H1 (cell line): Measurements from ENCODE around the gene HMX1. TPM values are rescaled to one million over a fixed set of nuclear protein-coding genes. Genes with fewer than 3 reads are reported as not detected.

ENCODE experiments used
- CTCF ChIA-PET: fragments of 300-600 bp; sonication (Branson Sonifier 250); formaldehyde crosslinking; loops from one replicate; lab custom pipeline; 2021; ENCODE audit not compliant: partially characterized antibody; lab: Charles Lee
- POLR2A ChIA-PET: fragments of 300-600 bp; sonication (Branson Sonifier 250); formaldehyde crosslinking; loops from one replicate; lab custom pipeline; 2021; ENCODE audit warnings: inconsistent platforms; ENCODE audit not compliant: partially characterized antibody; lab: Charles Lee
- DNase-seq, 2 experiments: peaks; one replicate each; pipeline versions ENCODE4 v3.0.0 to v3.0.0-alpha.2; 2010 to 2022; ENCODE audit warnings: low spot score in 2 of 2, low read depth in 1 of 2, mixed read lengths in 1 of 2
- FAIRE-seq: peaks from 2 replicates; lab custom pipeline; 2011; peaks lifted over from hg19 to GRCh38; lab: Jason Lieb, UNC
- H2AFZ ChIP-seq: 2 replicates; pipeline ENCODE4 v1.8.1; 2012; ENCODE audit warnings: low read length, inconsistent platforms
- H2AK5ac ChIP-seq: 2 replicates; pipeline ENCODE4 v1.6.1; 2013; ENCODE audit warnings: low read depth, low read length
- H2BK120ac ChIP-seq: replicated peaks from 2 replicates; pipeline ENCODE3; 2013; ENCODE audit warnings: low read depth, low read length, inconsistent platforms
- H2BK12ac ChIP-seq: 2 replicates; pipeline ENCODE4 v1.6.1; 2013; ENCODE audit warnings: low read depth, low read length
- H2BK15ac ChIP-seq: 2 replicates; pipeline ENCODE4 v1.6.1; 2013; ENCODE audit warnings: low read length
- H2BK20ac ChIP-seq: 2 replicates; pipeline ENCODE4 v1.6.1; 2013; ENCODE audit warnings: low read length
- H2BK5ac ChIP-seq: 2 replicates; pipeline ENCODE4 v1.6.1; 2013; ENCODE audit warnings: low read depth, low read length
- H3K14ac ChIP-seq: 2 replicates; pipeline ENCODE4 v1.6.1; 2013; ENCODE audit warnings: inconsistent platforms; ENCODE audit not compliant: insufficient read length
- H3K18ac ChIP-seq: 2 replicates; pipeline ENCODE4 v1.6.1; 2013; ENCODE audit warnings: low read length; ENCODE audit errors: extremely low read depth
- H3K23ac ChIP-seq: 2 replicates; pipeline ENCODE4 v1.6.1; 2013; ENCODE audit warnings: inconsistent platforms; ENCODE audit not compliant: insufficient read length
- H3K23me2 ChIP-seq: 2 replicates; pipeline ENCODE4 v1.6.1; 2013; ENCODE audit warnings: low read depth, low read length
- H3K27ac ChIP-seq: 2 replicates; pipeline ENCODE4 v1.6.1; 2011; ENCODE audit warnings: low read depth, low read length, inconsistent platforms
- H3K27me3 ChIP-seq, 4 experiments: replicated peaks in 1 of 4; 1 replicate in 1 of 4; 2 replicates in 3 of 4; pipeline versions ENCODE4 v1.6.1 to v1.8.1; 2011 to 2013; ENCODE audit warnings: low read length in 3 of 4, mild to moderate bottlenecking in 3 of 4, inconsistent platforms in 2 of 4, mixed read lengths in 2 of 4, moderate library complexity in 1 of 4; ENCODE audit not compliant: control insufficient read depth in 3 of 4, insufficient read depth in 3 of 4; ENCODE audit errors: extremely low read depth in 1 of 4
- H3K36me3 ChIP-seq, 4 experiments: 2 replicates each; pipeline versions ENCODE4 v1.6.1 to v1.8.1; 2011 to 2013; ENCODE audit warnings: mild to moderate bottlenecking in 4 of 4, low read length in 3 of 4, moderate library complexity in 2 of 4, control low read depth in 1 of 4, inconsistent platforms in 1 of 4; ENCODE audit not compliant: insufficient read depth in 4 of 4, control insufficient read depth in 2 of 4
- H3K4ac ChIP-seq: replicated peaks from 2 replicates; pipeline ENCODE3; 2013; ENCODE audit warnings: low read length, low read depth, mixed read lengths, inconsistent platforms; ENCODE audit not compliant: insufficient read length
- H3K4me1 ChIP-seq, 4 experiments: replicated peaks in 1 of 4; 1 replicate in 1 of 4; 2 replicates in 3 of 4; pipeline versions ENCODE4 v1.6.1 to v1.8.1; 2011 to 2013; ENCODE audit warnings: low read length in 3 of 4, inconsistent platforms in 2 of 4, mixed read lengths in 1 of 4; ENCODE audit not compliant: insufficient read depth in 4 of 4, control insufficient read depth in 3 of 4
- H3K4me2 ChIP-seq, 2 experiments: 2 replicates each; pipeline versions ENCODE4 v1.6.1 to v1.8.1; 2011 to 2013; ENCODE audit warnings: low read depth in 2 of 2, low read length in 2 of 2, control low read depth in 1 of 2, inconsistent platforms in 1 of 2, mild to moderate bottlenecking in 1 of 2; ENCODE audit not compliant: insufficient read depth in 1 of 2
- H3K4me3 ChIP-seq, 4 experiments: fragments of 200-600, 300-600 bp in 1 of 4; sonication (generic), shearing (Covaris generic), sonication (Bioruptor Twin) in 1 of 4; 2 replicates each; pipeline versions ENCODE4 v1.5.1 to v1.8.1; 2011 to 2016; ENCODE audit warnings: low read length in 4 of 4, low read depth in 3 of 4, control low read depth in 2 of 4, inconsistent platforms in 2 of 4, mild to moderate bottlenecking in 2 of 4, mixed read lengths in 1 of 4, moderate library complexity in 1 of 4; ENCODE audit not compliant: insufficient read depth in 2 of 4; ENCODE audit errors: extremely low read depth in 1 of 4
- H3K56ac ChIP-seq: replicated peaks from 2 replicates; pipeline ENCODE3; 2013; ENCODE audit warnings: low read depth, mild to moderate bottlenecking, mixed read lengths, low read length, inconsistent platforms; ENCODE audit not compliant: insufficient read length
- H3K79me1 ChIP-seq: 2 replicates; pipeline ENCODE4 v1.6.1; 2013; ENCODE audit warnings: low read depth, low read length, control low read depth
- H3K79me2 ChIP-seq, 2 experiments: 2 replicates each; pipeline versions ENCODE4 v1.6.1 to v1.8.1; 2012 to 2013; ENCODE audit warnings: low read length in 2 of 2, mild to moderate bottlenecking in 2 of 2, inconsistent platforms in 1 of 2; ENCODE audit not compliant: insufficient read depth in 2 of 2, control insufficient read depth in 1 of 2
- H3K9ac ChIP-seq, 4 experiments: replicated peaks in 1 of 4; 1 replicate in 1 of 4; 2 replicates in 3 of 4; pipeline versions ENCODE4 v1.6.1 to v1.8.1; 2011 to 2013; ENCODE audit warnings: low read depth in 3 of 4, low read length in 3 of 4, control low read depth in 2 of 4, mild to moderate bottlenecking in 2 of 4, moderate library complexity in 2 of 4, inconsistent platforms in 1 of 4; ENCODE audit errors: extremely low read depth in 1 of 4
- H3K9me3 ChIP-seq, 2 experiments: 2 replicates each; pipeline versions ENCODE4 v1.6.1 to v1.8.1; 2012 to 2013; ENCODE audit warnings: mild to moderate bottlenecking in 2 of 2, moderate library complexity in 2 of 2, control low read depth in 1 of 2, inconsistent platforms in 1 of 2, low read depth in 1 of 2, low read length in 1 of 2, mixed read lengths in 1 of 2; ENCODE audit not compliant: insufficient read depth in 2 of 2
- H4K20me1 ChIP-seq, 2 experiments: replicated peaks in 1 of 2; 2 replicates each; pipeline versions ENCODE3 to v1.8.1; 2011 to 2013; ENCODE audit warnings: inconsistent platforms in 2 of 2, low read length in 2 of 2, mild to moderate bottlenecking in 1 of 2; ENCODE audit not compliant: insufficient read depth in 2 of 2, control insufficient read depth in 1 of 2
- H4K5ac ChIP-seq: 2 replicates; pipeline ENCODE4 v1.6.1; 2013; ENCODE audit warnings: low read length, low read depth, mixed read lengths, inconsistent platforms; ENCODE audit not compliant: insufficient read length
- H4K8ac ChIP-seq: 2 replicates; pipeline ENCODE4 v1.8.0; 2013; ENCODE audit warnings: mild to moderate bottlenecking, moderate library complexity, low read length, inconsistent platforms; ENCODE audit not compliant: insufficient read depth; ENCODE audit errors: extremely low read depth
- H4K91ac ChIP-seq: replicated peaks from 2 replicates; pipeline ENCODE3; 2013; ENCODE audit warnings: low read length, mixed read lengths, inconsistent platforms; ENCODE audit not compliant: insufficient read length
- E2F6 ChIP-seq: IDR thresholded peaks from 2 replicates; pipeline ENCODE4 v1.6.1; 2012; ENCODE audit warnings: inconsistent platforms
- KDM4A ChIP-seq: IDR thresholded peaks from one replicate; pipeline ENCODE4 v1.7.1; 2012; ENCODE audit warnings: low read depth, mild to moderate bottlenecking, moderate library complexity, low read length, inconsistent platforms; ENCODE audit not compliant: severe bottlenecking
- POLR2AphosphoS5 ChIP-seq: IDR thresholded peaks from 2 replicates; pipeline ENCODE4 v1.6.1; 2011; ENCODE audit warnings: low read depth, low read length
- RNF2 ChIP-seq: fragments of 200-900, 300-1000 bp; sonication (generic); IDR thresholded peaks from 2 replicates; pipeline ENCODE4 v1.7.1; 2016; ENCODE audit warnings: borderline replicate concordance, low read depth, mild to moderate bottlenecking, antibody characterized with exemption, low read length; ENCODE audit not compliant: poor library complexity, severe bottlenecking; ENCODE audit errors: missing control alignments
- SP1 ChIP-seq: IDR thresholded peaks from 2 replicates; pipeline ENCODE4 v1.6.1; 2011; ENCODE audit warnings: low read depth, low read length
- SUZ12 ChIP-seq: fragments of 200-600 bp; sonication (generic); IDR thresholded peaks from 2 replicates; pipeline ENCODE4 v1.6.1; 2012; ENCODE audit warnings: mild to moderate bottlenecking, inconsistent platforms, low read length, moderate library complexity, mixed read lengths
- TAF7 ChIP-seq: optimal IDR thresholded peaks from 2 replicates; pipeline ENCODE3; 2011; ENCODE audit warnings: low read depth, mild to moderate bottlenecking, inconsistent platforms, low read length, moderate library complexity, borderline replicate concordance
- WGBS, 2 experiments: shearing (Covaris generic) in 1 of 2; methylation state at CpG; one replicate each; pipeline versions ENCODE4 v1.1.6 to v1.1.7; 2013 to 2015; ENCODE audit warnings: low lambda C conversion rate in 2 of 2, mixed read lengths in 2 of 2, inconsistent platforms in 1 of 2, low coverage in 1 of 2, missing lambda C conversion rate in 1 of 2; ENCODE audit not compliant: insufficient replicate concordance in 2 of 2, insufficient coverage in 1 of 2, insufficient read length in 1 of 2; ENCODE audit errors: extremely low coverage in 1 of 2, missing lambda C conversion rate in 1 of 2; 5-methylcytosine and 5-hydroxymethylcytosine counted together
- long read RNA-seq, 2 experiments: library from RNA in 1 of 2; library from capped mRNA in 1 of 2; stranded (forward); transcript quantifications; one replicate each; pipeline ENCODE4 v2.0.0, GENCODE V29; 2021; ENCODE audit warnings: inconsistent platforms in 1 of 2
- polyA minus RNA-seq, 3 experiments: library from RNA; depleted of rRNA, polyadenylated mRNA; stranded (reverse); fragments of >200 nt; gene quantifications; 1 replicate in 2 of 3; 2 replicates in 1 of 3; pipeline ENCODE4 v1.2.3, GENCODE V29; 2011
- polyA plus RNA-seq, 7 experiments: library from polyadenylated mRNA; depleted of rRNA in 3 of 7; stranded (reverse) in 5 of 7; unstranded in 2 of 7; fragments of >200 nt in 5 of 7; fragments of 200-250 nt in 2 of 7; gene quantifications; 1 replicate in 5 of 7; 2 replicates in 1 of 7; 4 replicates in 1 of 7; pipeline versions ENCODE4 v1.2.1 to v1.2.3, GENCODE V29; 2011 to 2013; ENCODE audit warnings: missing spikeins in 2 of 7, mixed read lengths in 2 of 7
- total RNA-seq: library from RNA; stranded (reverse); fragmentation: NEBNext Ultra II Directional; extraction: Animal tissue kit (Norgen Biotek cat#: 25700); gene quantifications from 2 replicates; pipeline ENCODE4 v1.2.1, GENCODE V29; 2021

Gene HMX1
- 0.26 and 0.34 TPM in 2 replicates for total RNA-seq
- polyA plus RNA-seq (2011; rRNA removed), result 0.08 TPM in 1 of 2 replicates, not detected in the other
- polyA plus RNA-seq (2011; cell fraction: cytosol; rRNA removed), result 0.10 TPM
- polyA plus RNA-seq (2011; cell fraction: nucleus; rRNA removed), result 0.07 TPM
- not detected in 4 replicates for polyA plus RNA-seq (2012, experiment 1 of 2)
- not detected for polyA plus RNA-seq (2012, experiment 2 of 2)
- polyA plus RNA-seq (2013, experiment 1 of 2), result 0.18 TPM
- polyA plus RNA-seq (2013, experiment 2 of 2), result 0.06 TPM
- not detected in 2 replicates for polyA minus RNA-seq (2011; rRNA and poly(A)+ RNA removed)
- not detected for polyA minus RNA-seq (2011; cell fraction: cytosol; rRNA and poly(A)+ RNA removed)
- polyA minus RNA-seq (2011; cell fraction: nucleus; rRNA and poly(A)+ RNA removed), result not detected
- long read RNA-seq, experiment 1, result 0 reads
- long read RNA-seq, experiment 2, result 0 reads

- Histone ChIP-seq H3K4me3 (peak within 1 kb of the TSS in 3 of 4 experiments; percentile 16 to 52 (median 27); a peak in 5 of 8 replicates), H2AK5ac (no peak within 1 kb of the TSS), H3K9me3 (no peaks in the 10 kb centered on the region; a peak in 1 of 4 replicates), H2BK5ac (no peak within 1 kb of the TSS), H4K91ac (no peak within 1 kb of the TSS), H3K36me3 (peaks cover 0 to 24% (median 0%) of the 10 kb centered on the region in 4 experiments; a peak in 1 of 8 replicates), H3K79me2 (no peaks in the 10 kb centered on the region), H2BK15ac (no peak within 1 kb of the TSS), H3K27ac (no peak within 1 kb of the TSS), H4K5ac (no peak within 1 kb of the TSS), H3K23ac (no peak within 1 kb of the TSS), H2AFZ (no peak within 1 kb of the TSS), H2BK12ac (peak within 1 kb of the TSS; percentile 55; the same call in 1 of the 2 replicates), H2BK120ac (no peak within 1 kb of the TSS), H3K23me2 (peaks cover 2% of the 10 kb centered on the region), H2BK20ac (no peak within 1 kb of the TSS), H3K27me3 (peaks cover 97 to 99% (median 97%) of the 10 kb centered on the region in 4 experiments), H3K18ac (no peak within 1 kb of the TSS; the same call in 1 of the 2 replicates), H3K9ac (no peak within 1 kb of the TSS), H4K20me1 (peaks cover 31 to 40% of the 10 kb centered on the region in 2 experiments), H3K79me1 (no peaks in the 10 kb centered on the region), H3K56ac (no peak within 1 kb of the TSS), H3K14ac (no peak within 1 kb of the TSS), H4K8ac (peak within 1 kb of the TSS; percentile 23; the same call in 1 of the 2 replicates), H3K4me2 (peak within 1 kb of the TSS; percentile 65 to 66), H3K4ac (no peak within 1 kb of the TSS), H3K4me1 (peaks cover 0 to 19% (median 8%) of the 10 kb centered on the region in 4 experiments; a peak in 6 of 7 replicates)
- ChIA-PET CTCF (no interaction called here), POLR2A (no interaction called here)
- peak; percentile 62 for TF ChIP-seq SUZ12
- TF ChIP-seq RNF2, result no peak
- no peak for TF ChIP-seq TAF7
- no peak for TF ChIP-seq KDM4A
- TF ChIP-seq POLR2AphosphoS5, result no peak
- no peak for TF ChIP-seq SP1
- TF ChIP-seq E2F6, result no peak
- 3% methylated on average over 38 of the region's 134 CpGs; no CpG with 5 or more reads in 1 of the 2 experiments for WGBS, 2 experiments
- DNase-seq (peak in 1 of 2 experiments; percentile 85), FAIRE-seq (no peak)
Measured at GRCh38 chr4:8871417-8872401, at the start of gene HMX1. Gene HMX1, minus strand, starts transcription at chr4:8871839. Its CDS starts 225 bp downstream, at chr4:8871614.
